Smooth muscle cell of the brain vasculature (primary cell): ENCODE data around the gene BRINP2.

ENCODE experiments used
- DNase-seq: peaks from one replicate; pipeline ENCODE4 v3.0.0-alpha.2; 2012; ENCODE audit warnings: low read depth, low spot score

BRINP2 gene

GRCh38 chr1:177219554-177220458 lies 49.0 kb downstream of the BRINP2 start:
- no peak for DNase-seq

GRCh38 chr1:177223359-177223758 lies 52.6 kb downstream of the BRINP2 start:
- DNase-seq = no peak

- no peak for DNase-seq
Observed at GRCh38 chr1:177227978-177228692, 57.4 kb downstream of the BRINP2 start.

DNA sequence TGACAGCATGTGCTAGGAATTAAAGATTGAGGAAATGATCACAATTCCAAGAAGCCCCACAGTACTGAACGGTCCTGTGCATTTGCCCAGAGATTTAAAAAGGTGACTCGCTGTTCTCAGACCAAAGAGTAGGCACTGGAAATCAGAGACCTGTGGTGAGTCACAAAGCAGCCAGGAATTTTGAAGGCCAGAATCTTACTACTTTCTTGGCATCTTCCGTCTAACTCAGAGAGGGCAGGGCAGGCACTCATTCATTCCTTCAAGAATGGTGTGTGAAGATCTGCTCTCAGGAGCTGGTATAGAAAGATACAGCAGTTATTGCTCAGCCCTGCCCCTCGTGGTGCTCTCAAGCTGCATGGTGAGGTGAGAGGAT lies 57.9 kb downstream of the BRINP2 start:
- DNase-seq = no peak

GRCh38 chr1:177229781-177230180 lies 59.0 kb downstream of the BRINP2 start:
- DNase-seq = no peak

- DNase-seq = no peak
Observed at GRCh38 chr1:177230228-177231016, 59.7 kb downstream of the BRINP2 start.

DNA sequence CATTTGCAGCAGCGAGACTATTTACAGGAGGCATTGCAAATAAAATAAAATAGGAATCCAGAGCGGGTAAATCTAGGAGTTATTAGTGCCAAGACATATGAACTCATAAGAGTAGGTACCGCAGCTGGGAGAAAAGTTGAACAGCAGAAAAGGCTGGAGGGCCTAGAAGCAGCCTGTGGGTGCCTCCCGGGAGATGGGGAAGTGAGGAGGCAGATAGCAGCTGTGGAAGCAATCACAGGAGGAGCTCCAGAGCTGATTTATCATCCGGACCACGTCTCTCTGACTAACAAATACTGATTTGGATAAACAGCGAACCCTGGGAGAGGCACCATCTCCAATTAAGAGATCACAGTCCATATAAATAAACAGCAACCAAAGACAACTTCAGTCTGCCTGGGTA lies 64.6 kb downstream of the BRINP2 start:
- DNase-seq = no peak

DNA sequence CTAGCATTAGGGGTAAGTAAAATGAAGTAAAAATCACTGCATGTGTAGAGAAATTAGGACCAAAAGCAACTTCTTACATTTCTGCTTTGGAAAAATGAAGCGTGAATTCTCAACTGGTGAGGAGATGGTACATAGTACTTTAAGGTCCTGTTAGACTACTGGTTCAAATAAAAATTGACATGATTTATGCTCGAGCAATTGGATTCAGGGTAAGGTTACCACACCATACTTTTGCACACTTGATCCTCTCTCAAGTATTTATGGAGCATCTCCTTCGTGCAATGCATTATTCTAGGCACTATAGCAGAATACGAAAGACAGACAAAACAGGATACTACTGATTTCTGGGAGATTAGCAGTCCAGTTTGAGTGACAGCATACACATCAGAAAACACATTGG lies 66.2 kb downstream of the BRINP2 start:
- no peak for DNase-seq

DNA sequence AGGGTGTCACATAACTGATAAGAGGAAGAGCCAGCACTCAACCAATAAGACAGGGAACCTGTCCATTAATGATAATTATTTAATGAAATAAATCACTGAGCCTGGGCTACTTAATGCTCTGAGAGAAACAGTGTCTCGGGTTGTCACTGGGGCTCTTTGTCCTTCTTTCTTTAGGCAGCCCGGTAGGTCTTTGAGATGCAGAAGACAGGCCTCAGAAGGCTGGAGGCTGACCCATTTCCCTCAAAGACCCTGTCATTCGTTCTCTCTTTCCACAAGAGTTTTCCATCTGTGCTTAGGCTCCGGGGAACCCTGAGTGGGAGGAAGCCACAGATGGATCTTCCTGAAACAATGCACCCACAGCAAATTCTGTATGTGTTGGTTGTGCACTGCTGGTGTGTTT lies 68.2 kb downstream of the BRINP2 start:
- no peak for DNase-seq

DNA sequence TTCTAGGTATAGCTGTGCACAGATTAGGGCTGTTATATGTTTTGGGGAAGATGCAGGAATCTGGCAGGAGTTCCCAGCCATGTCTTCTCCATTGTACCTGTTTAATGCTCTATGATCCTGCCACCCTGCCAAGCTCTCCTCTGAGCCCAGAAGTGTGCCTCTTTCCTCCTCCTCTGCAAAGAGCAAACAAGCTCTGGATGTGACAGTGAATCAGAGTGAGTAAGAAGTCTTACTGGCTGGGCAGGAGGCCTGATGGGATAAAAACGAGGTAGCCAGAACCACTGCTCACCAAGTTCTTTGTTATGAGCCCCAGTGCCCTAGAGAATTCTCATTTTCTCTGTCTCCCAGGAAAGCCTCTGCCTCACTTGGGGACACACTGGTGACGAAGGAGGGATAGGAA lies 69.0 kb downstream of the BRINP2 start:
- DNase-seq = no peak

DNA sequence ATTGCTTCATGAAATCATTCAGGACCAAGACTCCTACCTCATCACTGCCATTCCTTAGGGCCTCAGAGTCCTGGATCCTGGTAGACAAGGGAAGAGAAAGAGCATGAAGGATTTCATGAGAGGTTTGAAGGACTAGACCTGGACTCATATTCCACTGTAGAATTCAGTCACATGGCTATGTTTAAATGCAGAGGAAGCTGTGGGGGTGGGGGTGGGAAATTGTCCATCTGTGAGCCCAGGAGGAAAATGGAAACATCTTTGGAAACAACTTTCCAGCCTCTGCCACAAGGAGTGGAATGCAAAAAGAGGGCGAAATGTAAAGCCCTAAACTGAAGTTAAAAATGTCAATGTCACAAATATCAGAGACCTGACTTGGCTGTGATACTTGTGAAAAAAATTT lies 73.0 kb downstream of the BRINP2 start:
- DNase-seq = no peak

- no peak for DNase-seq
Observed at GRCh38 chr1:177246710-177247580, 76.2 kb downstream of the BRINP2 start.

DNA sequence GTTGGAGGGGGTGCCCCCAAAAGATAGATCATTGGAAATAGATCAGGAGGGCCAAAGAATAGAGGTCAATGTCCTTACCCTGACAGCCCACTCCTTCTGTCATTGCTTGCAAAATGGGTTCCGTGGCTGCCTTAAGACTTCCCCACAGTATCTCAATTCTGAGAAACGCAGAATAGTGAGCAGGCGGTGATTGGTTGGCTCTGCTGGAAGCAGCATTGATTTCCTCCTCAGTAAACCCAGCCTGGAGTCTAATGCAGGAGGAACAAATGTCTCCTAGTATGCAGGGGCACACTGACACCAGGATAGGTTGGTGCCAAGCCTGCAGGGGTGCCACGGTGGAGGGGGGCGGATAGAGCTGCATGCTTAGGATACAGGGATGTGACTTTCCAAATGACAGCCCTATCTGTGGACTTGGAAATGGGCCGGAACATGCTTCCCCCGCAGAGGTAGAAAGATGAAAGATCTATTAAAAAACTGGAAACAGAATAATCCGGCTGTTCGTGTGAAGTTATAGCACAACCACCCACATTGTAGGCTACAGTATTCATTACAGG lies 76.9 kb downstream of the BRINP2 start:
- DNase-seq = no peak

GRCh38 chr1:177248258-177248657 lies 77.5 kb downstream of the BRINP2 start:
- DNase-seq = no peak

GRCh38 chr1:177249231-177249630 lies 78.5 kb downstream of the BRINP2 start:
- DNase-seq = no peak

- DNase-seq = no peak
Observed at GRCh38 chr1:177252877-177253276, 82.1 kb downstream of the BRINP2 start.

DNA sequence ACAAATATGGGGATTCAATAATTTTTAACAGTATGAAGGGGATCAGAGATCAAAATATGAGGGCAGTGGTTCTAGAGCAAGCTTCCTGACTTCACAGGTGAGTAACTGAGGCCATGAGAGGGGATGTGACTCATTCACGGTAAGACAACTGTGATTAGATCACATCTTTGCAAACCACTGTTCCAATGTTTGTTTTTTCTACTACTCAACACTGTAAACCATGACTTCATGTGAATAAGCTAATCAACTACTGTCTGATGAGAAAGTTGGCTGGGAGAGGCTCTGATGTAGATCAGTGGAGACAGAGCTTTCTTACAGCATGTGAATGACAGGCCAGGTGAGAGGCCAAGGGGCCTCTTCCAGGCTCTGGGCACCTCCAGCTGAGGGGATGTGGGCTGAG lies 84.7 kb downstream of the BRINP2 start:
- no peak for DNase-seq

DNA sequence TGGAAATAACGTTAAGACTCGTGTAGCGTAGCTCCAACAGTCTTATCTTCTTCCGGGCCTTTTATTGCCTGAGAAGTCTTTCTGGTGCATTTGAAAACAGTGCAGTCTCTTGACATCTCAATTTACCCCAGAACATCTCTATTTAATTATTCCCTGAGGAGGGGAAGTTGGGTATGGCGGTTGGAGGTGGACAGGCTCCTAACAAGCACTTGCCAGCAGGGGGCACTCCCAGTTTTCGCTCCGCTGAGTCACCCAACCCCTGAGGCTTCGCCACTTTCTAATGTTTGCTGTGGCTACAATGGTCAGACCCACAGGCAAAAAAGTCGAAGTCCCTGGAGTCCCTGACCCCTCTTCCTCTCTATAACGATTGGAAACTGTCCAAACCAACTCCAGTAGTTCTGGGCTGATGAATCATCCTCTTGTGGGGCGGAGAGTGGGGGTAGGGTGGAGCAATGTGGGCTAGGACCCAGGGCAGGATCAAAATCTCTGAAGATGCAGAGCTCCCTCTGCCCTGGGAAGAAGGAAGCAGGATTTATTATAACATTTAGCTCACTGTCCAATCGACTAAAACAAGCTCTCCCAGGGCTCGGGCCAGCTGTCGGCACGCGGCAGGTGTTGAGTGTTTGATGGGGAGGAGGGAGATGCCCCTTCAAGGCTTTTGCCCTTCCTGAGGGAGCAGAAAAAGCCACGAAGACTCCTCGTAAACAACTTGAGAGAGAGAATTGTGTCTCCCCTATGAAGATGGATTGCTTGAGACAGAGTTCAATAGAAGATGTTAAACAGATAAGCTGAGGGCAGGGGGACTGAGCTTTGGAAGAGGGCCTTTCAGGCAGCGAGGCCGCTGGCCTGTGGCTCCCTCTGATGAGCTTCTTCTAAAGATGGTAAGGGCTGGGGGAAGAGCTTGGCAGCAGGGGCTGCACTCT lies 85.7 kb downstream of the BRINP2 start:
- DNase-seq = peak; percentile 9

DNA sequence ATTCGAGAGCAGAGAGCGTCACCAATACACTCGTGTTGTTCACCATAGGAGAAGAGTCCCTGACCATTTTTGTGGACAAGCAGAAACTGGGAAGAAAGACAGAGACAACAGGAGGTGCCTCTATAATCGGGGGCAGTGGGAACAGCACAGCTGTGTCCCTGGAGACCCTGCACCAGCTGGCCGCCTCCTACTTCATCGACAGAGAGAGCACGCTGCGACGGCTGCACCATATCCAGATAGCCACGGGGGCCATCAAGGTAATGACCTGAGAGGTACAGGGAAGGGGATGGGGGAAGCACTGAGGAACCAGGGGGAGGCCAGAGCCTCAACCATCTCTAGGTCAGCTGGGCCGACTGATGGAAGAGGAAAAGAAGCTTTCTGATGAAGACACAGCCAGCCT lies 86.4 kb downstream of the BRINP2 start:
- DNase-seq = no peak

- no peak for DNase-seq
Observed at GRCh38 chr1:177257576-177257975, 86.8 kb downstream of the BRINP2 start.
